ENCODE results near the gene DOCK4. TPM values are rescaled to one million over a fixed set of nuclear protein-coding genes. Genes with fewer than 3 reads are reported as not detected.

The DOCK4 gene
- total RNA-seq, 1 donor, result 31.8 TPM

DNA sequence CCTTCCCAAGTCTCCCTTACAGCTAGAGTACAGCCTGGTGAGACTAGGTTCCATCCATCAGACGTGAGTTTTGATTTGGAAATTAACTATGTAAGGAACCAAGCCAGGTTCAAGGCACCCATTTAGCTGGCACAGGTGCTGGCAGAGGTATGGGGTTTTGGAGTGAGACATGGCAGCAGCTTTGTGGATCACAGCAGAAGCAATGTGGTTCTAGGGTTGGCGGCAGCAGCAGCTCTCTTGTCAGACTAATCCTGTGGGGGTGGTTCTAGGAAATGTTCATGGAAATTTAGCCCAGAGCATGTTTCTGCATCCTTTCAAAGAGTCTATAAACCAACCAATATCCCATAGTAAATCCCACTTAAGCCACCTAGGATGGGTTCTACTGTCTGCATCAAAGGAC lies 142.2 kb downstream of the DOCK4 start:
- H3K9me3 ChIP-seq (ENCODE audit: low read depth, low read length), result no peaks in the 10 kb centered on the region
- no peak overlapping the region for H3K27ac ChIP-seq (ENCODE audit: low read depth, low read length)
- no peaks in the 10 kb centered on the region for H3K36me3 ChIP-seq (ENCODE audit: insufficient read depth, low read length)
- H4K20me1 ChIP-seq (ENCODE audit: insufficient read depth, low read length), result peaks cover 7% of the 10 kb centered on the region
- DNase-seq (ENCODE audit: insufficient read length, low spot score, missing footprints), result no peak
- no peaks in the 10 kb centered on the region for H3K27me3 ChIP-seq (ENCODE audit: insufficient read depth, low read length)
- peaks cover 24% of the 10 kb centered on the region for H3K79me2 ChIP-seq (ENCODE audit: insufficient read depth, low read length)
- TF ChIP-seq, protein P1, sequence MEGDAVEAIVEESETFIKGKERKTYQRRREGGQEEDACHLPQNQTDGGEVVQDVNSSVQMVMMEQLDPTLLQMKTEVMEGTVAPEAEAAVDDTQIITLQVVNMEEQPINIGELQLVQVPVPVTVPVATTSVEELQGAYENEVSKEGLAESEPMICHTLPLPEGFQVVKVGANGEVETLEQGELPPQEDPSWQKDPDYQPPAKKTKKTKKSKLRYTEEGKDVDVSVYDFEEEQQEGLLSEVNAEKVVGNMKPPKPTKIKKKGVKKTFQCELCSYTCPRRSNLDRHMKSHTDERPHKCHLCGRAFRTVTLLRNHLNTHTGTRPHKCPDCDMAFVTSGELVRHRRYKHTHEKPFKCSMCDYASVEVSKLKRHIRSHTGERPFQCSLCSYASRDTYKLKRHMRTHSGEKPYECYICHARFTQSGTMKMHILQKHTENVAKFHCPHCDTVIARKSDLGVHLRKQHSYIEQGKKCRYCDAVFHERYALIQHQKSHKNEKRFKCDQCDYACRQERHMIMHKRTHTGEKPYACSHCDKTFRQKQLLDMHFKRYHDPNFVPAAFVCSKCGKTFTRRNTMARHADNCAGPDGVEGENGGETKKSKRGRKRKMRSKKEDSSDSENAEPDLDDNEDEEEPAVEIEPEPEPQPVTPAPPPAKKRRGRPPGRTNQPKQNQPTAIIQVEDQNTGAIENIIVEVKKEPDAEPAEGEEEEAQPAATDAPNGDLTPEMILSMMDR (IDR thresholded peaks at IDR 0.05; ENCODE audit: extremely low read depth, low read depth, low read length), result no peak
- H3K4me3 ChIP-seq (ENCODE audit: insufficient read depth, low read length), result no peak overlapping the region
- H3K4me1 ChIP-seq (ENCODE audit: insufficient read depth, low read length), result no peaks in the 10 kb centered on the region
- H2AFZ ChIP-seq (ENCODE audit: low read length), result no peak overlapping the region
- no peak overlapping the region for H3K4me2 ChIP-seq (ENCODE audit: insufficient read depth, low read length)

DNA sequence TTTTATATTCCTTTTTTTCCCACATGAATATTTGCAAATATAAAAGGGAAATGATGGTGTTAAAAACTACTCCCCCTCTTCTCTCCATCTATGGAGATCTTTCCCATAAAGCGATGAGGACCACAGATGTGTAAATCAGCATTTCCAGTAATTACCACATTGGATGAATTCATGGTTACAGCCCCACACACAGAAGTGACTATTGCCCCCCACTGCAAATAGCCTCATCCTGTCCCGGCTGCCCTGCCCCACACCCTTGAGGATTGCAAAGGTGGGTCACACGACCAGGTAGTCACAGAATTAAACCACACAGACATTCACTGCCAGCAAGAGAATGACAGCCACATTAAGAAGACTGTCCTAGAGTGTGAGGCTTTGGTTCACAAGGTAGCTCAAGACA lies 145.1 kb downstream of the DOCK4 start:
- no peak for DNase-seq (ENCODE audit: insufficient read length, low spot score, missing footprints)
- H3K4me1 ChIP-seq (ENCODE audit: insufficient read depth, low read length), result no peaks in the 10 kb centered on the region
- TF ChIP-seq, protein P1 (IDR thresholded peaks at IDR 0.05; ENCODE audit: extremely low read depth, low read depth, low read length), result no peak
- no peak overlapping the region for H3K4me2 ChIP-seq (ENCODE audit: insufficient read depth, low read length)
- no peaks in the 10 kb centered on the region for H3K27me3 ChIP-seq (ENCODE audit: insufficient read depth, low read length)
- H3K27ac ChIP-seq (ENCODE audit: low read depth, low read length), result no peak overlapping the region
- H3K4me3 ChIP-seq (ENCODE audit: insufficient read depth, low read length), result no peak overlapping the region
- H2AFZ ChIP-seq (ENCODE audit: low read length), result no peak overlapping the region
- H4K20me1 ChIP-seq (ENCODE audit: insufficient read depth, low read length), result peaks cover 2% of the 10 kb centered on the region
- H3K36me3 ChIP-seq (ENCODE audit: insufficient read depth, low read length), result no peaks in the 10 kb centered on the region
- H3K9me3 ChIP-seq (ENCODE audit: low read depth, low read length), result no peaks in the 10 kb centered on the region
- peaks cover 29% of the 10 kb centered on the region for H3K79me2 ChIP-seq (ENCODE audit: insufficient read depth, low read length)

DNA sequence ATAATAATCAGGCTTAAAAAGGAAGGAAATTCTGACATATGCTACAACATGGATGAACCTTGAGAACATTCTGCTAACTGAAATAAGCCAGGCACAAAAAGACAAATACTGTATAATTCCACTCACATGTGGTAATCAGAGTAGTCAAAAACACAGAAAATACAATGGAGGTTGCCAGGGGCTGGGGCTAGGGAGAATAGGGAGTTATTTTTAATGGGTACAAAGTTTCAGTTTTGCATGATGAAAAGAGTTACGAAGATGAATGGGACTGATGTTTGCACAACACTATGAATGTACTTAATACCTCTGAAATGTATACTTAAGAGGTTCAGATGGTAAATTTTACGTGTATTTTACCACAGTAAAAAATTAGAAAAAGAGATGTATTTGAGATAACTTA lies 145.6 kb downstream of the DOCK4 start:
- Histone ChIP-seq H2AFZ (ENCODE audit: low read length) (no peak overlapping the region), H3K27ac (ENCODE audit: low read depth, low read length) (no peak overlapping the region), H4K20me1 (ENCODE audit: insufficient read depth, low read length) (peaks cover 2% of the 10 kb centered on the region), H3K27me3 (ENCODE audit: insufficient read depth, low read length) (no peaks in the 10 kb centered on the region), H3K4me3 (ENCODE audit: insufficient read depth, low read length) (no peak overlapping the region), H3K36me3 (ENCODE audit: insufficient read depth, low read length) (no peaks in the 10 kb centered on the region), H3K79me2 (ENCODE audit: insufficient read depth, low read length) (peaks cover 31% of the 10 kb centered on the region), H3K4me1 (ENCODE audit: insufficient read depth, low read length) (no peaks in the 10 kb centered on the region), H3K4me2 (ENCODE audit: insufficient read depth, low read length) (no peak overlapping the region), H3K9me3 (ENCODE audit: low read depth, low read length) (no peaks in the 10 kb centered on the region)
- DNase-seq (ENCODE audit: insufficient read length, low spot score, missing footprints), result no peak
- TF ChIP-seq, protein P1 (IDR thresholded peaks at IDR 0.05; ENCODE audit: extremely low read depth, low read depth, low read length), result no peak

DNA sequence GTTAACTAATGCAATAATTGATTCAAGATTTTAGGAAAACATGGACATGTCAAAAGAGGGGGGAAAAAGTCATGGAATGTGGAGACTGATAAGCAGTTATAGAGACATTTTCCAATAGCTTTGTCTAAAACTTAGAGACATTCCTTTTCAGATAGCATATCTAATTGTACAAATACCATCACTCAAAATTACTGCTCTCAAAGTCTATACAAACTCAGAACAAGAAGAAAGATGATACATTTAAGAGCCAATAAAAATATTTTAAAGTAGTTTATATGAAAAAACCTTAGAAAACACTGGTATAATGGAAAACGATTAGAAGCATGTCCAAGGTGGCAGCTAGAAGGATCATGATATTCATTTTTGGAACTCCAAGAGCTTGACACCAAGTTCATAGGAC lies 146.5 kb downstream of the DOCK4 start:
- H2AFZ ChIP-seq (ENCODE audit: low read length), result no peak overlapping the region
- no peak overlapping the region for H3K4me3 ChIP-seq (ENCODE audit: insufficient read depth, low read length)
- TF ChIP-seq, protein P1 (IDR thresholded peaks at IDR 0.05; ENCODE audit: extremely low read depth, low read depth, low read length), result no peak
- no peaks in the 10 kb centered on the region for H3K9me3 ChIP-seq (ENCODE audit: low read depth, low read length)
- no peaks in the 10 kb centered on the region for H3K27me3 ChIP-seq (ENCODE audit: insufficient read depth, low read length)
- H3K4me1 ChIP-seq (ENCODE audit: insufficient read depth, low read length), result no peaks in the 10 kb centered on the region
- H4K20me1 ChIP-seq (ENCODE audit: insufficient read depth, low read length), result peaks cover 2% of the 10 kb centered on the region
- no peaks in the 10 kb centered on the region for H3K36me3 ChIP-seq (ENCODE audit: insufficient read depth, low read length)
- no peak for DNase-seq (ENCODE audit: insufficient read length, low spot score, missing footprints)
- H3K27ac ChIP-seq (ENCODE audit: low read depth, low read length), result no peak overlapping the region
- H3K4me2 ChIP-seq (ENCODE audit: insufficient read depth, low read length), result no peak overlapping the region
- H3K79me2 ChIP-seq (ENCODE audit: insufficient read depth, low read length), result peaks cover 27% of the 10 kb centered on the region
